Osteoblast (primary cell): ENCODE measurements around the gene SELENOW. TPM values are rescaled to one million over a fixed set of nuclear protein-coding genes. Genes with fewer than 3 reads are reported as not detected.
"Not testable (repeated sequence)": the region's sequence is repeated elsewhere in the genome, so short reads cannot be mapped to it uniquely, and the experiment has no call there.

ENCODE experiments used
- DNase-seq: peaks from one replicate; pipeline ENCODE4 v3.0.0; 2011; ENCODE audit warnings: low spot score, mixed read lengths; ENCODE audit not compliant: insufficient read length; ENCODE audit errors: missing footprints
- H2AFZ ChIP-seq: 2 replicates; pipeline ENCODE4 v1.6.0; 2011; ENCODE audit warnings: mild to moderate bottlenecking, low read length
- H3K27ac ChIP-seq: 2 replicates; pipeline ENCODE4 v1.5.1; 2011; ENCODE audit warnings: mild to moderate bottlenecking, low read depth, low read length, moderate library complexity
- H3K27me3 ChIP-seq: 2 replicates; pipeline ENCODE4 v1.6.0; 2012; ENCODE audit warnings: mild to moderate bottlenecking, control low read depth, inconsistent platforms, low read length, moderate library complexity; ENCODE audit not compliant: insufficient read depth
- H3K36me3 ChIP-seq: 2 replicates; pipeline ENCODE4 v1.5.1; 2011; ENCODE audit warnings: mild to moderate bottlenecking, low read length, control low read depth, moderate library complexity; ENCODE audit not compliant: insufficient read depth
- H3K4me1 ChIP-seq: 2 replicates; pipeline ENCODE4 v1.5.1; 2011; ENCODE audit warnings: mild to moderate bottlenecking, low read length, control low read depth, moderate library complexity; ENCODE audit not compliant: insufficient read depth
- H3K4me2 ChIP-seq: 2 replicates; pipeline ENCODE4 v1.6.0; 2011; ENCODE audit warnings: mild to moderate bottlenecking, low read length; ENCODE audit not compliant: insufficient read depth
- H3K4me3 ChIP-seq: fragments of 200-600 bp; sonication (generic); 3 replicates; pipeline ENCODE4 v1.5.1; 2012; ENCODE audit warnings: mild to moderate bottlenecking, low read length, inconsistent platforms; ENCODE audit not compliant: insufficient read depth
- H3K79me2 ChIP-seq: 2 replicates; pipeline ENCODE4 v1.6.0; 2012; ENCODE audit warnings: mild to moderate bottlenecking, low read length, control low read depth, inconsistent platforms; ENCODE audit not compliant: insufficient read depth
- H3K9me3 ChIP-seq: 2 replicates; pipeline ENCODE4 v1.5.1; 2011; ENCODE audit warnings: low read depth, low read length, control low read depth
- H4K20me1 ChIP-seq: 2 replicates; pipeline ENCODE4 v1.6.0; 2012; ENCODE audit warnings: mild to moderate bottlenecking, low read length, control low read depth; ENCODE audit not compliant: insufficient read depth
- CTCF ChIP-seq: IDR thresholded peaks from 2 replicates; pipeline ENCODE4 v1.5.1; 2011; ENCODE audit warnings: mild to moderate bottlenecking, low read depth, low read length, moderate library complexity; ENCODE audit errors: extremely low read depth
- total RNA-seq: library from RNA; depleted of rRNA; stranded (reverse); fragments of >200 nt; gene quantifications from 2 replicates; pipeline ENCODE4 v1.2.3, GENCODE V29; 2012

The SELENOW gene
- total RNA-seq, 1 donor: 76.7 TPM

- H3K9me3 ChIP-seq: no peaks in the 10 kb centered on the region
- H3K79me2 ChIP-seq: no peaks in the 10 kb centered on the region
- H3K4me1 ChIP-seq: no peaks in the 10 kb centered on the region
- TF ChIP-seq CTCF: no peak
- no peaks in the 10 kb centered on the region for H4K20me1 ChIP-seq
- DNase-seq: no peak
- no peaks in the 10 kb centered on the region for H3K27me3 ChIP-seq
- no peaks in the 10 kb centered on the region for H3K36me3 ChIP-seq
- H3K27ac ChIP-seq: no peak overlapping the region
- no peak overlapping the region for H3K4me2 ChIP-seq
- no peak overlapping the region for H3K4me3 ChIP-seq
- no peak overlapping the region for H2AFZ ChIP-seq
Measured at GRCh38 chr19:47813995-47814328, 35.5 kb downstream of the SELENOW start.

GRCh38 chr19:47816270-47816669 is 37.8 kb downstream of the SELENOW start:
- not testable (repeated sequence) for H2AFZ ChIP-seq, H3K4me2 ChIP-seq, H3K27ac ChIP-seq, H3K79me2 ChIP-seq, H4K20me1 ChIP-seq, DNase-seq, H3K4me3 ChIP-seq, H3K9me3 ChIP-seq, H3K36me3 ChIP-seq, H3K4me1 ChIP-seq
- H3K27me3 ChIP-seq: peaks cover 20% of the 10 kb centered on the region

DNA sequence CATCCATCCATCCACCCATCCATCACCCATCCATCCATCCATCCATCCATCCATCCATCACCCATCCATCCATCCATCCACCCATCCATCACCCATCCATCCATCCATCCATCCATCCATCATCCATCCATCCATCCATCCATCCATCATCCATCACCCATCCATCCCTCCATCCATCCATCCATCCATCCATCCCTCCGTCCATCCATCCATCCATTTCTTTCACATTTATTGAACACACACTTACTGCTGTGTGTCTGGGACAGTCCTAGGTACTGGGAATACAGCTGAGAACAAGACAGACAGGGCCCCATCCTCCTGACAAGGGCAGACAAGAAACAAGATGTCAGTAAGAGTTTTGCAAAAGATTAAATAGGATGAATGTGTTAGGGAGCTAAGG is 39.7 kb downstream of the SELENOW start:
- not testable (repeated sequence) for DNase-seq, H3K79me2 ChIP-seq, H3K27ac ChIP-seq, H2AFZ ChIP-seq, H3K4me2 ChIP-seq, H3K4me1 ChIP-seq, H3K4me3 ChIP-seq, H4K20me1 ChIP-seq, H3K9me3 ChIP-seq, H3K36me3 ChIP-seq
- H3K27me3 ChIP-seq: peaks cover 37% of the 10 kb centered on the region

DNA sequence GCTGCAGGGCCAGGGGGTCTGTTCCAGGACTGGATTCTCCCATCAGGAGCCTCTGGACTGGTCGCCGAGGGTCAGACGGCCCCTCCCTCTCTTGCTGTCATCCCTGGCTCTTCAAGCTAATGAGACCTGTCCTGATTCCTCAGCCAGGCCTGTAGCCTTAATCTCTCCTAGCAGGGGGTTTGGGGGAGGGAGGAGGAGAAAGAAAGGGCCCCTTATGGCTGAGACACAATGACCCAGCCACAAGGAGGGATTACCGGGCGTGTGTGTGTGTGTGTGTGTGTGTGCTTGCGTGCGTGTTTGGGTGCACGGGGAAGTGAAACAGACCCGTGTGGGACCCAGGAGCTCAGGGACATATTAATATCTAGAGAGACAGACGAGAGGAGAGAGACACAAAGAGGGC is 41.4 kb downstream of the SELENOW start:
- Histone ChIP-seq H3K27me3 (peaks cover 37% of the 10 kb centered on the region), H3K79me2 (no peaks in the 10 kb centered on the region), H4K20me1 (no peaks in the 10 kb centered on the region), H3K4me3 (no peak overlapping the region), H3K36me3 (no peaks in the 10 kb centered on the region), H3K4me2 (peak overlapping the region; percentile 28), H3K9me3 (no peaks in the 10 kb centered on the region), H3K4me1 (no peaks in the 10 kb centered on the region), H3K27ac (no peak overlapping the region), H2AFZ (no peak overlapping the region)
- DNase-seq: no peak
- TF ChIP-seq CTCF: no peak

GRCh38 chr19:47820410-47820809 is 41.9 kb downstream of the SELENOW start:
- no peak for DNase-seq
- Histone ChIP-seq H4K20me1 (no peaks in the 10 kb centered on the region), H3K4me1 (no peaks in the 10 kb centered on the region), H3K36me3 (no peaks in the 10 kb centered on the region), H3K27ac (no peak overlapping the region), H3K4me3 (no peak overlapping the region), H2AFZ (no peak overlapping the region), H3K79me2 (no peaks in the 10 kb centered on the region), H3K9me3 (no peaks in the 10 kb centered on the region), H3K27me3 (peaks cover 37% of the 10 kb centered on the region), H3K4me2 (peak overlapping the region; percentile 28)
- TF ChIP-seq CTCF: no peak
